Mesodermal cell (in vitro differentiated cells): ENCODE results near the gene STAT4.

Experiments
- H3K27ac ChIP-seq: 2 replicates; pipeline ENCODE4 v1.7.0; 2013; ENCODE audit warnings: mild to moderate bottlenecking, low read depth, low read length, moderate library complexity; ENCODE audit not compliant: severe bottlenecking
- H3K36me3 ChIP-seq: 2 replicates; pipeline ENCODE4 v1.7.1; 2013; ENCODE audit warnings: mild to moderate bottlenecking, low read length, moderate library complexity; ENCODE audit not compliant: control insufficient read depth, insufficient read depth
- H3K4me1 ChIP-seq: one replicate; pipeline ENCODE4 v1.7.1; 2013; ENCODE audit warnings: mild to moderate bottlenecking, low read length; ENCODE audit not compliant: insufficient read depth, control insufficient read depth, poor library complexity, severe bottlenecking
- H3K4me3 ChIP-seq: 2 replicates; pipeline ENCODE4 v1.7.0; 2013; ENCODE audit warnings: low read length, control low read depth, mild to moderate bottlenecking; ENCODE audit not compliant: insufficient read depth, poor library complexity, severe bottlenecking; ENCODE audit errors: extremely low read depth
- H3K9me3 ChIP-seq: 2 replicates; pipeline ENCODE4 v1.7.1; 2013; ENCODE audit warnings: mild to moderate bottlenecking, low read length, moderate library complexity; ENCODE audit not compliant: control insufficient read depth
- WGBS, 2 experiments: methylation state at CpG; one replicate each; pipeline ENCODE4 v1.1.5; 2013; ENCODE audit warnings: missing lambda C conversion rate in 2 of 2; ENCODE audit not compliant: insufficient coverage in 2 of 2; 5-methylcytosine and 5-hydroxymethylcytosine counted together

STAT4 gene

DNA sequence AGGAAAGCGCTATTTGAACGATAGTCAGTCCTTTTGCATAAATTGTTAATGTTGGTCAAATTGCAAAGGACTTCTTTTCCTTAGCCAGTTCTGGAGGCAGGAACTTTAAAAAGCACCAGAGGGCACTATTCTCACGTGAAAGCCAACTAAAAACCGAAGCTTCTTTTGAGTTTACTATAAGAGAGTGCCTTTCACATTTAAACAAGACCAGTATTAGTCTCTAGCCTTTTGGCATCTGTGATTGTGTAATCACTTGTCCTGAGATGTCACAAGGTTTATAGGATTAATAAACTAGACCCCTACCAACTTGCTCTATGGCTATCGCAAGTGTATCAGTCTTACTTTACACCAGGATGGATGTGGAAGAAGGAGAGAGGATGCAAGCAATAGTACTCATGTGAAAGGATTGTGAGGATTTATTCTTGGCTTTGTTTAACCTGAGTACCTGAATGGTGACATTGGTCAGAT is 14.4 kb upstream of the STAT4 start:
- no peaks in the 10 kb centered on the region for H3K36me3 ChIP-seq
- H3K4me1 ChIP-seq, result peaks cover 17% of the 10 kb centered on the region
- no peaks in the 10 kb centered on the region for H3K9me3 ChIP-seq
- H3K27ac ChIP-seq, result no peak overlapping the region
- 7 to 14% methylated on average over 2 to 3 of the region's 5 CpGs for WGBS, 2 experiments
- no peak overlapping the region for H3K4me3 ChIP-seq

DNA sequence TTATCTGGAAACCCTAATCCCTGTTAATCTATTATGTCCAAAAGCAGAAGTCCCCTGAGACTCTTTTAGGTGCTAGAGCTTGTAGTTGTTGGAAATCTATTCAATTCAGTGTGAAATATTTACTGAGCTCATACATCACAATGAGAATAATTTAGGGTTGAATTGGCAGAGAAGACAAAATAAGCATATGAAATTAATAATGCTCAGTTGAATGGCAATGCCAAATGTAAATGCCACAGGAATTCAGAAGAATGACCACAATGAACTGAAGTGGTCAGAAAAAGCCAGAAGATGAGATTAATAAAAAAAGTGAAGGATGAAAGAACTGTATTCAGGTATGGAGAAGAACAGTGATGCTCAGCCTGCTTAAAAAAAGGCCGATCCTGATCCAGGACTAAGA is 8.0 kb upstream of the STAT4 start:
- Histone ChIP-seq H3K4me3 (no peak overlapping the region), H3K27ac (no peak overlapping the region), H3K4me1 (no peaks in the 10 kb centered on the region), H3K36me3 (no peaks in the 10 kb centered on the region), H3K9me3 (no peaks in the 10 kb centered on the region)
- WGBS, 2 experiments, result no CpG with 5 or more reads among the region's 1 CpG

DNA sequence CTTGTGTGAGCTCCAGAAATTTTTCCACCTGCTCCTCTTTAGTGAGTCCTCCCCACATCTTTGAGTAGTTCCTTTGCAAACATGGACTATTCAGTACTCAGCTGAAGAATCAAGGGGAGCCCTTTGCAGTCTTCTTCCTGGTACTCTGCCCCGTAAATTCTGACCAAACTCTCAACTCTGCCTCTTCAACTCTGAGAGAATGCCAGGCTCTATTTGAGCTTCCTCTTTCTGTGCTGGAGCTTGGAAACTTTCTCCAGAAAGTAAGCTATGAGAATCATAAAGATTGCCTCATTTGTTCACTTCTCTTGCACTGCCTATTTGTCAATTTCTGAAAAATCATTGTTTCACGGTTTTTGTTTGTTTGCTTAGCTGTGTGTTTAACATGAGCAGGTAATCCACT is 7.4 kb upstream of the STAT4 start:
- Histone ChIP-seq H3K27ac (no peak overlapping the region), H3K4me1 (no peaks in the 10 kb centered on the region), H3K4me3 (no peak overlapping the region), H3K36me3 (no peaks in the 10 kb centered on the region), H3K9me3 (no peaks in the 10 kb centered on the region)
- 100% methylated on average over 1 of the region's 2 CpGs for WGBS, 2 experiments

GRCh38 chr2:191155608-191156071 is 4.8 kb upstream of the STAT4 start:
- H3K4me3 ChIP-seq, result no peak overlapping the region
- no peaks in the 10 kb centered on the region for H3K4me1 ChIP-seq
- no peaks in the 10 kb centered on the region for H3K9me3 ChIP-seq
- no peak overlapping the region for H3K27ac ChIP-seq
- 67 to 100% methylated on average over 1 of the region's 1 CpG for WGBS, 2 experiments
- H3K36me3 ChIP-seq, result no peaks in the 10 kb centered on the region

- 90% methylated on average over 2 of the region's 2 CpGs; no CpG with 5 or more reads in 1 of the 2 experiments for WGBS, 2 experiments
- Histone ChIP-seq H3K4me3 (no peak overlapping the region), H3K4me1 (no peaks in the 10 kb centered on the region), H3K9me3 (no peaks in the 10 kb centered on the region), H3K36me3 (no peaks in the 10 kb centered on the region), H3K27ac (no peak overlapping the region)
These were observed 2.9 kb upstream of the STAT4 start for GRCh38 chr2:191153716-191154115.

GRCh38 chr2:191152482-191153240 is 1.9 kb upstream of the STAT4 start:
- no peak overlapping the region for H3K27ac ChIP-seq
- H3K9me3 ChIP-seq, result no peaks in the 10 kb centered on the region
- no peaks in the 10 kb centered on the region for H3K4me1 ChIP-seq
- no peaks in the 10 kb centered on the region for H3K36me3 ChIP-seq
- H3K4me3 ChIP-seq, result no peak overlapping the region
- WGBS, 2 experiments, result 95 to 100% methylated on average over 2 to 3 of the region's 5 CpGs

DNA sequence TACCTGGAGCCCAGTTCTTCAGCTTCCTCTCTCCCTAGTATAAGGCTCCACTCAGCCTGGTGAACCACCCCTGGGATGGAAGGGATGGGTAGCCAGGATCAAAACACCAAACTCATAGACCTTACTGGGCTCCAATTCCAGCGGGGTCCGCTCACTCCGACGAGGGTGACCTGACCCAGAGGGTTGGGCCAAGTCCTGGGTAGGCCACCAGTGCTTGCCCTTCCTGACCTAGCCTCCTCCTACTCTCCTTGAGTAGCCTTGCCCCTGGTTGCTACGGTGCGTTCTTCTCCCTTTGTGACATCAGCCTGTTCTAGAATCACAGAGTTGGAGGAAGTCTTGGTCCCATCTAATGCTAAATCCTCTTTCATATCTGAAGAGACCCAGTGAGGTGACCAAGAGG is 537 bp upstream of the STAT4 start:
- H3K4me3 ChIP-seq, result no peak overlapping the region

DNA sequence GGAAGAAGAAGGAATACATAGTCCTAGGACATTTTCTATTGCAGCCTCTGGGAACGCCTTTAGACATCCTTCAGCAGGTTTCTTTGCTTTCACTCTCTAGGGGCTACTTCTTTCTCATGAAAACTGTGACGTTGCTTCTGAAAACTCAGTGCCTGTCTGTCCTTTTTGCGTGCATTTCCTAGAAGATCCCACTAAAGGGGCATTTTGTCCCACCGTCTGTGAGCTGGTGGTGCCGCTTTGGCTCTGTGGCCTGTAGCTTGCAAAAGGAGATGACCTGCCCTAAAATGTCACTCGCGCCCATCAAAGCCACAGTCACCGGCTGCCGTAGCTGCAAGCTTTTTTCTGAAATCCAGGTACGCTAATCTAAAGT is 579 bp downstream of the STAT4 start:
- H3K36me3 ChIP-seq, result no peaks in the 10 kb centered on the region
- WGBS, 2 experiments, result 18% methylated on average over 6 to 8 of the region's 10 CpGs
- no peaks in the 10 kb centered on the region for H3K4me1 ChIP-seq
- H3K27ac ChIP-seq, result no peak overlapping the region
- peak overlapping the region; percentile 35 for H3K4me3 ChIP-seq
- H3K9me3 ChIP-seq, result no peaks in the 10 kb centered on the region

More for the DNA sequence above, 537 bp upstream of the STAT4 start:
- H3K36me3 ChIP-seq, result no peaks in the 10 kb centered on the region
- no peak overlapping the region for H3K27ac ChIP-seq
- WGBS, 2 experiments, result 83 to 100% methylated on average over 4 to 6 of the region's 6 CpGs
- H3K9me3 ChIP-seq, result no peaks in the 10 kb centered on the region
- no peaks in the 10 kb centered on the region for H3K4me1 ChIP-seq

GRCh38 chr2:191149391-191149790 is 1.4 kb downstream of the STAT4 start:
- H3K36me3 ChIP-seq, result no peaks in the 10 kb centered on the region
- H3K9me3 ChIP-seq, result no peaks in the 10 kb centered on the region
- 96 to 100% methylated on average over 2 to 4 of the region's 4 CpGs for WGBS, 2 experiments
- no peak overlapping the region for H3K27ac ChIP-seq
- H3K4me1 ChIP-seq, result no peaks in the 10 kb centered on the region
- no peak overlapping the region for H3K4me3 ChIP-seq

GRCh38 chr2:191148791-191149190 is 2.0 kb downstream of the STAT4 start:
- Histone ChIP-seq H3K9me3 (no peaks in the 10 kb centered on the region), H3K4me1 (no peaks in the 10 kb centered on the region), H3K4me3 (no peak overlapping the region), H3K36me3 (no peaks in the 10 kb centered on the region), H3K27ac (no peak overlapping the region)
- WGBS, 2 experiments, result 89 to 91% methylated on average over 2 of the region's 2 CpGs

- Histone ChIP-seq H3K9me3 (no peaks in the 10 kb centered on the region), H3K36me3 (no peaks in the 10 kb centered on the region), H3K27ac (no peak overlapping the region), H3K4me3 (no peak overlapping the region), H3K4me1 (no peaks in the 10 kb centered on the region)
- WGBS, 2 experiments, result 60 to 80% methylated on average over 1 of the region's 1 CpG
These were observed 2.5 kb downstream of the STAT4 start for GRCh38 chr2:191148281-191148680.
